ENCODE data around the gene DMD.

The DMD gene

DNA sequence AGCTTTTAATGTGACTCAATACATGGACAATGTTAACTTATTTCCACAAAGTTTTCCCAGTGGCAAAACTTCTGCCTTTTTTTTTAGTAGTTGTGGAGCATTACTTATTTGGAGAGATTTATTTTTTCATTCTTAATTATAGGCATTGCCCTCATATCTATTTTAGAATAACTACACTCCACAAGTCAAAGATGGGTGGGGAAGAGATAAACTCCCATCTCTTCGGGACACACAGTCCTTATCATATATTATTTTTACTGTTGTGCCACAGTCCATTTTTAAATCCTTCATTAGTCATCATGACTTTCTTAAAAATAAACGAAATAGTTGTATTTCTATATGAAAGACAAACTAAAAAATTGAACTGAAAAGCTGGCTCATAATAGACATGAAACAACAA, 1.2 kb downstream of the DMD start:
- H3F3A ChIP-seq (ENCODE audit: insufficient read depth, low read length): no peaks in the 10 kb centered on the region
- H3K4me2 ChIP-seq (ENCODE audit: low read depth, low read length): no peak overlapping the region
- no peaks in the 10 kb centered on the region for H3K9me3 ChIP-seq (replicated peaks; ENCODE audit: insufficient read depth, low read length)
- H3K27ac ChIP-seq (ENCODE audit: low read length): no peak overlapping the region
- no peaks in the 10 kb centered on the region for H3K79me2 ChIP-seq (ENCODE audit: low read length)
- TF ChIP-seq EZH2phosphoT487 (IDR thresholded peaks at IDR 0.05; ENCODE audit: low read length) (no peak), EZH2 (optimal IDR thresholded peaks at IDR 0.05; ENCODE audit: low read depth, low read length) (no peak)
- TF ChIP-seq, protein P1, sequence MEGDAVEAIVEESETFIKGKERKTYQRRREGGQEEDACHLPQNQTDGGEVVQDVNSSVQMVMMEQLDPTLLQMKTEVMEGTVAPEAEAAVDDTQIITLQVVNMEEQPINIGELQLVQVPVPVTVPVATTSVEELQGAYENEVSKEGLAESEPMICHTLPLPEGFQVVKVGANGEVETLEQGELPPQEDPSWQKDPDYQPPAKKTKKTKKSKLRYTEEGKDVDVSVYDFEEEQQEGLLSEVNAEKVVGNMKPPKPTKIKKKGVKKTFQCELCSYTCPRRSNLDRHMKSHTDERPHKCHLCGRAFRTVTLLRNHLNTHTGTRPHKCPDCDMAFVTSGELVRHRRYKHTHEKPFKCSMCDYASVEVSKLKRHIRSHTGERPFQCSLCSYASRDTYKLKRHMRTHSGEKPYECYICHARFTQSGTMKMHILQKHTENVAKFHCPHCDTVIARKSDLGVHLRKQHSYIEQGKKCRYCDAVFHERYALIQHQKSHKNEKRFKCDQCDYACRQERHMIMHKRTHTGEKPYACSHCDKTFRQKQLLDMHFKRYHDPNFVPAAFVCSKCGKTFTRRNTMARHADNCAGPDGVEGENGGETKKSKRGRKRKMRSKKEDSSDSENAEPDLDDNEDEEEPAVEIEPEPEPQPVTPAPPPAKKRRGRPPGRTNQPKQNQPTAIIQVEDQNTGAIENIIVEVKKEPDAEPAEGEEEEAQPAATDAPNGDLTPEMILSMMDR (IDR thresholded peaks at IDR 0.05; ENCODE audit: low read length): no peak
- no peaks in the 10 kb centered on the region for H3K36me3 ChIP-seq (replicated peaks; ENCODE audit: insufficient read depth, low read length)
- no peak overlapping the region for H2AFZ ChIP-seq (ENCODE audit: low read length)
- no peak overlapping the region for H3K4me3 ChIP-seq (ENCODE audit: low read length)
- H3K4me1 ChIP-seq (ENCODE audit: low read length): no peaks in the 10 kb centered on the region
- no peaks in the 10 kb centered on the region for H3K27me3 ChIP-seq (replicated peaks; ENCODE audit: insufficient read depth, low read length)
- no peak overlapping the region for H3K9ac ChIP-seq (ENCODE audit: low read length)
- H4K20me1 ChIP-seq (ENCODE audit: insufficient read depth, low read length): no peaks in the 10 kb centered on the region
- H3K9me2 ChIP-seq (replicated peaks; ENCODE audit: insufficient read depth, low read length): no peaks in the 10 kb centered on the region
- no peak for DNase-seq

DNA sequence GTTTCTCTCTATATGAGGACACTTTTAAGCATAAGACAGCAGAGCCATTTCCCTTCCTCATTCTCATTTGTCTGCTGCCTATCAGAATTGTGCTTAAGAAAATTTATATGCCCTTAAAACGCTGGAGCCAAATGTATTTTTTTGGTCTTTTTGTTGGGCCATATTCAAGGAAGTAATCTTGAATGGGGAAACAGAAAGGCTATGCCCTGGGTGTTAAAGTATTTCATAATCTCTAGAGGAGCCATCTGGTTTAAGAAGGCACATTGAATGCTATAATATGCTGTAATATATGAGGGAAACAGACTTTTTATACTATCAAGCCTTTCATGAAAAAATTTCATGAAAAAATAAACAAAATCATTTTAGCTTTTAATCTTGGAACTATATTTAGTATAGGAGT, 4.3 kb downstream of the DMD start:
- TF ChIP-seq, protein P1 (IDR thresholded peaks at IDR 0.05; ENCODE audit: low read length): no peak
- no peak for TF ChIP-seq EZH2 (optimal IDR thresholded peaks at IDR 0.05; ENCODE audit: low read depth, low read length)
- TF ChIP-seq EZH2phosphoT487 (IDR thresholded peaks at IDR 0.05; ENCODE audit: low read length): no peak

DNA sequence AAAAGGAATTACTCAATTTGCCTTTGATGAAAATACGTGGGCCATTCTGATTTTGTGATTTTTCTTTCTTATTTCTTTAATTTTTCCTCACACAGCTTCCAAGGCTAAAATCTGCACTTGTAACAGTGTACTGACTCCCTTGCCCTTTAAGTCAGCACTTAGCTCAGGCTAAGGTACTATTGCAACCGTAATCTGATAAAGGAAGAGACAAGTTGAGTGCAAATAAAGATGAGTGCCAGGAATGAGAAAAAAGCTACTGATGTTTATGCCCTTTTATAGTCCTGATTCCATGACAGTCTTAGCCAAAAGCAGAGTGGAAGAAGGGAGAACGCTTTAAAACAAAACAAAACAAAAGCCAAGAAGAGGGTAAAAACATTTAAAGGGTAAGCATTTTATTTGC, 6.0 kb downstream of the DMD start:
- no peak overlapping the region for H3K4me2 ChIP-seq (ENCODE audit: low read depth, low read length)
- no peaks in the 10 kb centered on the region for H3K79me2 ChIP-seq (ENCODE audit: low read length)

More for the DNA sequence above, 4.3 kb downstream of the DMD start:
- Histone ChIP-seq H3K79me2 (ENCODE audit: low read length) (no peaks in the 10 kb centered on the region), H3K9me2 (replicated peaks; ENCODE audit: insufficient read depth, low read length) (no peaks in the 10 kb centered on the region), H3K4me3 (ENCODE audit: low read length) (no peak overlapping the region), H2AFZ (ENCODE audit: low read length) (no peak overlapping the region), H3K9me3 (replicated peaks; ENCODE audit: insufficient read depth, low read length) (no peaks in the 10 kb centered on the region), H3F3A (ENCODE audit: insufficient read depth, low read length) (no peaks in the 10 kb centered on the region), H3K27ac (ENCODE audit: low read length) (no peak overlapping the region), H4K20me1 (ENCODE audit: insufficient read depth, low read length) (no peaks in the 10 kb centered on the region), H3K4me1 (ENCODE audit: low read length) (no peaks in the 10 kb centered on the region), H3K27me3 (replicated peaks; ENCODE audit: insufficient read depth, low read length) (no peaks in the 10 kb centered on the region), H3K4me2 (ENCODE audit: low read depth, low read length) (no peak overlapping the region), H3K9ac (ENCODE audit: low read length) (no peak overlapping the region), H3K36me3 (replicated peaks; ENCODE audit: insufficient read depth, low read length) (no peaks in the 10 kb centered on the region)
- no peak for DNase-seq

More for the DNA sequence above, 6.0 kb downstream of the DMD start:
- TF ChIP-seq, protein P1 (IDR thresholded peaks at IDR 0.05; ENCODE audit: low read length): no peak
- TF ChIP-seq EZH2 (optimal IDR thresholded peaks at IDR 0.05; ENCODE audit: low read depth, low read length) (no peak), EZH2phosphoT487 (IDR thresholded peaks at IDR 0.05; ENCODE audit: low read length) (no peak)
- H3K27ac ChIP-seq (ENCODE audit: low read length): no peak overlapping the region
- H2AFZ ChIP-seq (ENCODE audit: low read length): no peak overlapping the region
- DNase-seq: no peak
- H4K20me1 ChIP-seq (ENCODE audit: insufficient read depth, low read length): no peaks in the 10 kb centered on the region
- no peaks in the 10 kb centered on the region for H3F3A ChIP-seq (ENCODE audit: insufficient read depth, low read length)
- no peaks in the 10 kb centered on the region for H3K36me3 ChIP-seq (replicated peaks; ENCODE audit: insufficient read depth, low read length)
- H3K4me1 ChIP-seq (ENCODE audit: low read length): no peaks in the 10 kb centered on the region
- H3K9ac ChIP-seq (ENCODE audit: low read length): no peak overlapping the region
- H3K9me2 ChIP-seq (replicated peaks; ENCODE audit: insufficient read depth, low read length): no peaks in the 10 kb centered on the region
- H3K27me3 ChIP-seq (replicated peaks; ENCODE audit: insufficient read depth, low read length): no peaks in the 10 kb centered on the region
- no peaks in the 10 kb centered on the region for H3K9me3 ChIP-seq (replicated peaks; ENCODE audit: insufficient read depth, low read length)
- no peak overlapping the region for H3K4me3 ChIP-seq (ENCODE audit: low read length)

Data from MM.1S (cell line).